WTC11 (cell line): ENCODE results near the gene XDH. TPM values are rescaled to one million over a fixed set of nuclear protein-coding genes. Genes with fewer than 3 reads are reported as not detected.

Source experiments
- ATAC-seq: fragments of 200-7000 bp; cut with Tn5 transposase; 2 replicates; pipeline ENCODE4 v1.10.0; 2021; ENCODE audit warnings: mild to moderate bottlenecking, moderate library complexity
- CTCF ChIA-PET: fragments of 300-600 bp; sonication (Branson Sonifier 250); formaldehyde crosslinking; loops from one replicate; lab custom pipeline; 2021; ENCODE audit warnings: antibody characterized with exemption; lab: Charles Lee
- POLR2A ChIA-PET: fragments of 350-600 bp; sonication (Branson Sonifier 250); formaldehyde crosslinking; loops from one replicate; lab custom pipeline; 2021; ENCODE audit warnings: antibody characterized with exemption; lab: Charles Lee
- DNase-seq: peaks from one replicate; pipeline ENCODE4 v3.0.0; 2021; ENCODE audit warnings: low spot score
- H3K27ac Mint-ChIP-seq: 2 replicates; pipeline ENCODE4 v1.8.0; 2021; ENCODE audit warnings: mixed read lengths
- H3K27me3 Mint-ChIP-seq: 2 replicates; pipeline ENCODE4 v1.8.0; 2021; ENCODE audit warnings: low read depth, mild to moderate bottlenecking, moderate library complexity, mixed read lengths
- H3K36me3 Mint-ChIP-seq: 2 replicates; pipeline ENCODE4 v1.8.0; 2021; ENCODE audit warnings: mixed read lengths
- H3K4me1 Mint-ChIP-seq: 2 replicates; pipeline ENCODE4 v1.8.0; 2022; ENCODE audit warnings: mixed read lengths
- H3K4me3 Mint-ChIP-seq: 2 replicates; pipeline ENCODE4 v1.8.0; 2021; ENCODE audit warnings: mild to moderate bottlenecking, moderate library complexity, mixed read lengths
- H3K9me3 Mint-ChIP-seq: 2 replicates; pipeline ENCODE4 v1.8.0; 2021; ENCODE audit warnings: mixed read lengths
- CBFB ChIP-seq: sonication (generic); formaldehyde crosslinking; IDR thresholded peaks from 2 replicates; pipeline ENCODE4 v1.8.1; 2022; ENCODE audit warnings: mild to moderate bottlenecking, low read depth, missing genetic modification reagents
- CREB1 ChIP-seq: sonication (generic); formaldehyde crosslinking; IDR thresholded peaks from 2 replicates; pipeline ENCODE4 v1.8.0; 2023; ENCODE audit warnings: mild to moderate bottlenecking, missing genetic modification reagents
- CREM ChIP-seq: sonication (generic); formaldehyde crosslinking; IDR thresholded peaks from 2 replicates; pipeline ENCODE4 v1.8.1; 2022; ENCODE audit warnings: mild to moderate bottlenecking, missing genetic modification reagents, moderate library complexity
- CTCF ChIP-seq: fragments of 200-600 bp; IDR thresholded peaks from 2 replicates; pipeline ENCODE4 v1.8.0; 2022; ENCODE audit warnings: antibody characterized with exemption
- FOXJ3 ChIP-seq: sonication (generic); formaldehyde crosslinking; IDR thresholded peaks from 2 replicates; pipeline ENCODE4 v1.9.0; 2021; ENCODE audit warnings: missing genetic modification reagents, mild to moderate bottlenecking, borderline replicate concordance
- FOXP4 ChIP-seq: sonication (generic); formaldehyde crosslinking; IDR thresholded peaks from 2 replicates; pipeline ENCODE4 v1.8.0; 2022; ENCODE audit warnings: mild to moderate bottlenecking, missing genetic modification reagents
- OVOL2 ChIP-seq: fragments of 250-450 bp; sonication (Bioruptor Pico); IDR thresholded peaks from 2 replicates; pipeline ENCODE4 v1.9.0; 2021; ENCODE audit warnings: mild to moderate bottlenecking, borderline replicate concordance
- RELA ChIP-seq: sonication (generic); formaldehyde crosslinking; IDR thresholded peaks from 2 replicates; pipeline ENCODE4 v1.8.1; 2022; ENCODE audit warnings: missing genetic modification reagents, mild to moderate bottlenecking, borderline replicate concordance
- TEAD1 ChIP-seq: sonication (generic); formaldehyde crosslinking; IDR thresholded peaks from 2 replicates; pipeline ENCODE4 v1.8.0; 2022; ENCODE audit warnings: mild to moderate bottlenecking, missing genetic modification reagents
- USF2 ChIP-seq: sonication (generic); formaldehyde crosslinking; IDR thresholded peaks from 2 replicates; pipeline ENCODE4 v1.8.1; 2023; ENCODE audit warnings: mild to moderate bottlenecking, missing genetic modification reagents, moderate library complexity
- ZMAT4 ChIP-seq: fragments of 250-450 bp; sonication (Bioruptor Pico); IDR thresholded peaks from 2 replicates; pipeline ENCODE4 v1.9.0; 2021; ENCODE audit warnings: mild to moderate bottlenecking
- ZNF121 ChIP-seq: sonication (generic); formaldehyde crosslinking; IDR thresholded peaks from 2 replicates; pipeline ENCODE4 v1.8.0; 2023; ENCODE audit warnings: missing genetic modification reagents
- ZNF219 ChIP-seq: sonication (generic); formaldehyde crosslinking; IDR thresholded peaks from 2 replicates; pipeline ENCODE4 v1.8.0; 2023; ENCODE audit warnings: missing genetic modification reagents, mild to moderate bottlenecking, borderline replicate concordance
- ZNF532 ChIP-seq: fragments of 250-450 bp; sonication (Bioruptor Pico); IDR thresholded peaks from 2 replicates; pipeline ENCODE4 v1.9.0; 2021; ENCODE audit warnings: mild to moderate bottlenecking, borderline replicate concordance
- total RNA-seq: library from RNA; stranded (reverse); gene quantifications from 3 replicates; pipeline ENCODE4 v1.2.3, GENCODE V29; 2021
- TF ChIP-seq, protein P1 (sequence below): sonication (generic); formaldehyde crosslinking; IDR thresholded peaks from 2 replicates; pipeline ENCODE4 v1.8.1; 2022; ENCODE audit warnings: low read depth, mild to moderate bottlenecking, moderate library complexity, missing genetic modification reagents, borderline replicate concordance
- TF ChIP-seq, protein P2 (sequence below): fragments of 250-450 bp; sonication (Bioruptor Pico); IDR thresholded peaks from 2 replicates; pipeline ENCODE4 v2.1.2; 2022; ENCODE audit warnings: mild to moderate bottlenecking, moderate library complexity

Gene XDH
- total RNA-seq, 1 experiment from 2014 or later, result 3.0 TPM

GRCh38 chr2:31434911-31435310 lies 20.4 kb upstream of the XDH start:
- ATAC-seq, result peak; percentile 59; the same call in 1 of the 2 replicates
- CTCF ChIA-PET, result no interaction called here

DNA sequence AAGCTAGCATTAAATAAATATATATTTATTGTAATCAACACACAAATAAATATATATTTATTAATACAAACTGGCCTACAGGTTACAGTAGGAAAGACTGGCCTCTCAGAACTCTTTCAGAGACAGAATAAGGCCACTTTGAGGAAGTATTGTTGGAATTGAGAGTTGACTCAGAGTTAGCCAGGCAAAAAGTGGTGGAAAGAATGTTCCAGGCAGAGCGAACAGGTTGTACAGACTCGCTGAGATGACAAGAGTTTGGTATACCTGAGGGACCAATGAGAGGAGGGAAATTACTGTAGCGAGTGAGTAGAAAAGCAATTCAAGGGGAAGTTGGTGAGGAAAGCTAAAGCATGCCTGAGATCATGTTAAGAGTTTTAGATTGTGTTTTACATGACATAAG lies 19.0 kb upstream of the XDH start:
- peaks cover 2% of the 10 kb centered on the region for H3K36me3 Mint-ChIP-seq
- ATAC-seq, result no peak
- TF ChIP-seq OVOL2 (CRISPR knock-in tag) (no peak), ZNF219 (CRISPR knock-in tag) (no peak), ZNF121 (CRISPR knock-in tag) (no peak), ZNF532 (no peak), CBFB (CRISPR knock-in tag) (no peak), TEAD1 (CRISPR knock-in tag) (no peak)
- H3K4me3 Mint-ChIP-seq, result no peak overlapping the region
- no peaks in the 10 kb centered on the region; the same call in 1 of the 2 replicates for H3K9me3 Mint-ChIP-seq
- no peak for DNase-seq
- ChIA-PET POLR2A (no interaction called here), CTCF (no interaction called here)
- H3K27me3 Mint-ChIP-seq, result no peaks in the 10 kb centered on the region
- no peaks in the 10 kb centered on the region for H3K4me1 Mint-ChIP-seq
- no peak overlapping the region for H3K27ac Mint-ChIP-seq

More at GRCh38 chr2:31434911-31435310, 20.4 kb upstream of the XDH start:
- Mint-ChIP-seq H3K4me1 (no peaks in the 10 kb centered on the region), H3K4me3 (no peak overlapping the region), H3K36me3 (peaks cover 2% of the 10 kb centered on the region), H3K9me3 (no peaks in the 10 kb centered on the region)
- POLR2A ChIA-PET, result no interaction called here
- TF ChIP-seq ZMAT4 (CRISPR knock-in tag) (no peak), FOXP4 (CRISPR knock-in tag) (no peak), USF2 (no peak)
- TF ChIP-seq, all 79 proteins: peak for 0
- no peaks in the 10 kb centered on the region for H3K27me3 Mint-ChIP-seq
- DNase-seq, result no peak
- H3K27ac Mint-ChIP-seq, result no peak overlapping the region

- no peak overlapping the region for H3K27ac Mint-ChIP-seq
- no peak overlapping the region for H3K4me3 Mint-ChIP-seq
- ATAC-seq (no peak), DNase-seq (no peak)
- no peaks in the 10 kb centered on the region; the same call in 1 of the 2 replicates for H3K36me3 Mint-ChIP-seq
- CTCF ChIA-PET, result interaction anchor here (0.7 to 1.0 kb wide), 2 partner anchors 10 to 43 kb away, joined by 3 read pairs; no protein-coding TSS in a partner anchor
- H3K4me1 Mint-ChIP-seq, result no peaks in the 10 kb centered on the region
- POLR2A ChIA-PET, result no interaction called here
- peaks cover 10% of the 10 kb centered on the region; the same call in 1 of the 2 replicates for H3K9me3 Mint-ChIP-seq
- no peaks in the 10 kb centered on the region for H3K27me3 Mint-ChIP-seq
- TF ChIP-seq OVOL2 (CRISPR knock-in tag) (no peak), ZMAT4 (CRISPR knock-in tag) (no peak), CTCF (no peak), CREB1 (CRISPR knock-in tag) (no peak), CBFB (CRISPR knock-in tag) (no peak), RELA (CRISPR knock-in tag) (no peak), FOXJ3 (no peak), CREM (CRISPR knock-in tag) (no peak)
- TF ChIP-seq, protein P1, sequence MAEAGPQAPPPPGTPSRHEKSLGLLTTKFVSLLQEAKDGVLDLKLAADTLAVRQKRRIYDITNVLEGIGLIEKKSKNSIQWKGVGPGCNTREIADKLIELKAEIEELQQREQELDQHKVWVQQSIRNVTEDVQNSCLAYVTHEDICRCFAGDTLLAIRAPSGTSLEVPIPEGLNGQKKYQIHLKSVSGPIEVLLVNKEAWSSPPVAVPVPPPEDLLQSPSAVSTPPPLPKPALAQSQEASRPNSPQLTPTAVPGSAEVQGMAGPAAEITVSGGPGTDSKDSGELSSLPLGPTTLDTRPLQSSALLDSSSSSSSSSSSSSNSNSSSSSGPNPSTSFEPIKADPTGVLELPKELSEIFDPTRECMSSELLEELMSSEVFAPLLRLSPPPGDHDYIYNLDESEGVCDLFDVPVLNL (CRISPR knock-in tag), result no peak
- TF ChIP-seq, protein P2, sequence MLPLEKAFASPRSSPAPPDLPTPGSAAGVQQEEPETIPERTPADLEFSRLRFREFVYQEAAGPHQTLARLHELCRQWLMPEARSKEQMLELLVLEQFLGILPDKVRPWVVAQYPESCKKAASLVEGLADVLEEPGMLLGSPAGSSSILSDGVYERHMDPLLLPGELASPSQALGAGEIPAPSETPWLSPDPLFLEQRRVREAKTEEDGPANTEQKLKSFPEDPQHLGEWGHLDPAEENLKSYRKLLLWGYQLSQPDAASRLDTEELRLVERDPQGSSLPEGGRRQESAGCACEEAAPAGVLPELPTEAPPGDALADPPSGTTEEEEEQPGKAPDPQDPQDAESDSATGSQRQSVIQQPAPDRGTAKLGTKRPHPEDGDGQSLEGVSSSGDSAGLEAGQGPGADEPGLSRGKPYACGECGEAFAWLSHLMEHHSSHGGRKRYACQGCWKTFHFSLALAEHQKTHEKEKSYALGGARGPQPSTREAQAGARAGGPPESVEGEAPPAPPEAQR (CRISPR knock-in tag), result no peak
These were observed 16.1 kb upstream of the XDH start for GRCh38 chr2:31430439-31431165.
